ENCODE data around the gene BCAT1.
"Not testable (repeated sequence)": the region's sequence is repeated elsewhere in the genome, so short reads cannot be mapped to it uniquely, and the experiment has no call there.

The BCAT1 gene

DNA sequence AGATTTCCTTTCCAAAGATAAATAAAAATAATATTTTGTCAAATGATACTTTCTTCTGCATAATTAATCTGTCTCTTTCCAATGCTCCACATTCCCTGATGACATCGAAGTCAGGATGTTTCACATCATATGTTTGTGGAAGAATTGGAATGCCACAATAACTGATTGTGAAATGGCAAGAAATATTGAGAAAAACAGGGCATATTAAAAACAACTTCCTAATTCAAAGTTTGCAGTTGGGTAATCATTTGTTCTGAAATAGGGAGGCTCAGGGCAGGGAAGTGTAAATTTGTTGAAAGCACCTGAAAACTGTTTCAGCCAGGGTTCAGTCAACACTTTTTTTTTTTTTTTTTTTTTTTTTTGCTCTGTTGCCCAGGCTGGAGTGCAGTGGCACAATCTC is 50.7 kb downstream of the BCAT1 start:
- no peak for DNase-seq

DNA sequence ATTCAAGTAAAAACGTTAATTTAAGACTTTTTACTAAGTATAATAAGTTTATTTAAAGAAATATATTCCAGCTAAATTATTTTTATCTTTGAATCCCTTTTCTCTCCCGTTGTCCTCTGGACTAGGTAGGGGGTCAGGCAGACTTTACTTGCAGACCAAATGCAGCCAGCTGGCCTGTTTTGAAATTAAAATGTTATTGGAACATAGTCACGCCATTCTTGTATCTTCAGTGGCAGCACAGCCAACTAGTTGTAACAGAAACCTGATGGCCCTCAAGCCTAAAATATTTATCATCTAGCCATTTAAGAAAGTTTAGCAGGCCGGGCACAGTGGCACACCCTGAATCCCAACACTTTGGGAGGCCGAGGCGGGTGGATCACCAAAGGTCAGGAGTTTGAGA is 52.7 kb downstream of the BCAT1 start:
- no peak for DNase-seq

DNA sequence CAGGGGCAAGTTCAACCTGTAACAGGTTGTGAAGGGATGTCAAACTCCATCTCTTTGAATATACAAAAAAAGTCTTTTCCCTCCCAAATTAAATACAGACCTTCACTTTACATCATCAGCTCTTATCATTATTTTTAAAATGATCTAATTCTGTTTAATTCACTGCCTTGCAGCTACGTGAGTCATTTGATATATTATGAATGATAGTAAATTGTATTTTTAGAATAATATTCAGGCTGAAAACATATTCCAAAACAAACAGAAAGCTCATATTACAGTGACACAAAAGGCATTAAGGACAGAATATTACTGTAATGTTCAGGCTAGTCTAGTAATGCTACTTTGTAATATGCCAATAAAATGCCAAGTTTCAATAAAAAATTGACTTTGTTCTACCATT is 53.3 kb downstream of the BCAT1 start:
- no peak for DNase-seq

DNA sequence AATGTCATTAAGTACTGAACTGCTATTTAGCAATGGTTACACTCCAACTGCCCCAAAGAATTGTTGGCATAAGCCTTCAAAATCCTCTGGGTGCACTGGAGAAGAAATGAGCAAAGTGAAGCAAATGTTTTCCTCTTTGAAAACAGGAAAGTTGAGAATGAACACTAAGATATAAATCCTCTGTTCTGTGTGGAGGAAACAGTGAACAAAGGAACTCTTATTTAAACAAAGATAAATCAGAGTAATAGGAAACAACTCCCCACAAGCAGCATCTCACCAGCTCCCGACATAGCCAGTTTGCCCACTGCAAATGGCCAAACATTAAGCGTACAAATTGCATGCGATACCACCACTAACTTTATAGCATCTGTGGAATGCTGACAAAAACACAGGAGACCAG is 54.0 kb downstream of the BCAT1 start:
- DNase-seq, result no peak

GRCh38 chr12:24890048-24890803 is 58.7 kb downstream of the BCAT1 start:
- no peak for DNase-seq

DNA sequence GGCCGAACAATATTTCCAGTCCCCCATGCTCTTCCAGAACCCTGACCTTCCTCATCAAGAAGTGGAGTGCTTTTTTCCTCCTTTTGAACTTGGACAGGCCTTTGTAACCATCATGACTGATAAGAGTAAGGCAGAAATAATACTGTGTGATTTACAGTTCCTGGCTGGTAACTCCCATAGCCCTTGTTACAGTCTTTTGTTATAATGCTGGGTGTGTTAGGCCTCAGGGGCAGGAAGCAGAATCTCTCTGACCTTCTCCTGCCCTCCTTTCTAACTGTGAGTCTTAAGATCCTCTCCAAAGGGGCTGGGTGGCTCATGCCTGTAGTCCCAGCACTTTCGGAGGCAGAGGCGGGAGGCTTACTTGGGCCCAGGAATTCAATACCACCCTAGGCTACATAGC is 59.5 kb downstream of the BCAT1 start:
- DNase-seq, result no peak

- DNase-seq, result no peak
These were observed 60.1 kb downstream of the BCAT1 start for GRCh38 chr12:24888813-24889212.

- no peak for DNase-seq
These were observed 64.0 kb downstream of the BCAT1 start for GRCh38 chr12:24884911-24885310.

DNA sequence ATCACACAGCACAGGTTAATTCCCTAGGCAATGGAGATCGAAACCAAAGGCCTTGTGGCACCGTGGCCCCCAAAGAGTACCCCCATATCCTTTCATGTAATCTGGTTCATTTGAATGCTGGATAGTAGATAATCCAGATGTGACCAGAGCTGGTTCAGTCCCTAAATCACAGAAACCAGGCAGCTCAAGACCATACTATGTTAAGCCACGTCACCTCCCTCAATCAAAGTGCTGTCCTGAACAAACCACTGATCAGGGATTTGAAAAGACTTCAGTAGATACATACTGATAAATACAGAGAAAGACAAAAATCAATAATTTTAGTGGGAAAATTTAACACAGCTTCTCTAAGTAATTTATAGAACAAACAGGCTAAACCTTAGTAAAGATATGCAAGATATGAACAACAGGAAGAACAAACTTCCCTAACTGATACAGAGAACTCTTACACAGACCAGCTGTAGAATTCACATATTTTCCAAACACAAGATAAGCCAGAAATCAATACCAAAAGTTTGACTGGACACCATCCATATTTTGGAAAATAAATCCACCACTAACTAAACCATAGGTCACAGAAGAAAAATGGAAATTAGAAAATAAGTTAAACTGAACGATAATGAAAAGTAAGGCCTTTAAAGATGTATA is 67.1 kb downstream of the BCAT1 start:
- DNase-seq, result no peak

GRCh38 chr12:24881227-24881626 is 67.7 kb downstream of the BCAT1 start:
- DNase-seq, result no peak

GRCh38 chr12:24880732-24881131 is 68.2 kb downstream of the BCAT1 start:
- DNase-seq, result no peak

GRCh38 chr12:24879644-24880043 is 69.3 kb downstream of the BCAT1 start:
- DNase-seq, result no peak

- no peak for DNase-seq
These were observed 73.9 kb downstream of the BCAT1 start for GRCh38 chr12:24875014-24875413.

DNA sequence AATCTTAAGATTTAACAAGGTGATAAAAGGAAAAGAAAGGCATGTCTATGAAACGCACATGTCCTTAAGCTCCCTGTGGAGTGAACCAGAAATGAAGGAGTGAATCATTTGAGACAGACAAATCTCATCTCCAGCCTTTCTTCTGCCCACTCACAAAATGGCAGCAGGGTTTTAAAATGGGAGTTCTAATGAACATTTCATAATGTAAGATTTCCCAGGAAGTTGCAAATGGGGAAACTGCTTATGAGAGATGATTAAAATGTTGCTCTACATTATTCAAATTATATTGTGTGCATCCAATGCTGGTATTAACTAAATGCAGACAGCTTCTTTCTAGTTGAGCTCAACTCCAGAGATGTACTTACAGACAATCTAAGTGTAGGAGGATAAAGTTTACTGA is 76.7 kb downstream of the BCAT1 start:
- no peak for DNase-seq

GRCh38 chr12:24866139-24866538 is 82.8 kb downstream of the BCAT1 start:
- DNase-seq, result not testable (repeated sequence)

GRCh38 chr12:24864796-24865125 is 84.1 kb downstream of the BCAT1 start:
- DNase-seq, result no peak

- DNase-seq, result no peak
These were observed 86.9 kb downstream of the BCAT1 start for GRCh38 chr12:24861766-24862540.

DNA sequence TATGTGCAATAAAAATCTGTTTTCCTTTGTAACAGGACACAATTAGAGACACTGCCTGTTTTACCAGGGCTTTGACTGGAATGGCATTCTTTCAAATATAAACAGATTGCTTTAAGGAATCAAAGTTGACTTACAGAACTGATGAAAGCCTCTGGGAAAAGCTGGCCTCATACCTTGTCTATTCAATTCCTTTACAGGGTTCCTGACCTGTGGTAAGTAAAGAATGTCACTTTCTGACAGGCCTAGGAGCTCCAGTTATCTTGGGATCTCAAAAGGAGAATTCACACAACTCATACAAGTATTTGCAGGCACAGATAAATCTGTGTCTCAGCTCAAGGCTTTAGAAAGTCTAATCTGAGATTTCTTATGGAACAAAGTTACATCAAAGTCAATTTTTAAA is 88.4 kb downstream of the BCAT1 start:
- DNase-seq, result no peak

DNA sequence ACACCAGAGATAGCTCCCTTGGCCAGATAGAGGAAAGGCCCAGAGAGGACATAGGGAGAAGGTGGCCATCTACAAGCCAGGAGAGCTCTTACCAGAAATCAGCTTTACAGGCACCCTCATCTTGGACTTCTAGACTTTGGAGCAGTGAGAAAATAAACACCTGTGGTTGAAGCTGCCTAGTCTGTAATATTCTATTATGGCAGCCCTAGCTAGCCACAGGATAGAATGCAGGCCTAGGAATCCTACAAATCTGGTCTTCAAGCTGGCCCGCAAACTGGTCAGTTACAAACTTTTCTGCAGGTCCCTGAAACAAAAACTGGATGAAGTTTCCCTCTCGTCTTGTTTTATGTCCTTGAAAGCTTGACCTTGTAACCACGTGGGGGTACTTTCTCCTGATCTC is 92.4 kb downstream of the BCAT1 start:
- no peak for DNase-seq

DNA sequence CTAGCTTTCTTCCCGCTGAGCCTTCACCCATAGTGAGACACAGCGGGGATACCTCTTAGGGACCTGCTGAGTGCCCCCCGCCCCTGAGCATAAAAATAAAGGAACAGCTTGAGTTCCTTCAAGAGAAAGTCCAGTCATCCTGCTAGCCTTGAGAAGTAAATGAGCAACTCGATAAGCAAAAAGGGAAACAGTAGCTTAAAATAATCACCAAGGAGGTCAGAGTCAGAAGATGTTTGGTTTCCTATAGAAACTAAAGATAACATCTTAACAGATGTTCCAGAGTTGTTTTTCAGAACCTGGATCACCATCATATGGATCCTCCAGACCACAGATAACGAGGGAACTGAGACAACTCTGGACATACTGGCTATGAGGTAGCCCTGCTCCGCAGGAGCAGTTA is 94.0 kb downstream of the BCAT1 start:
- DNase-seq, result no peak

GRCh38 chr12:24854017-24854416 is 94.9 kb downstream of the BCAT1 start:
- DNase-seq, result no peak

- DNase-seq, result no peak
These were observed 95.3 kb downstream of the BCAT1 start for GRCh38 chr12:24853588-24853987.

- no peak for DNase-seq
These were observed 95.8 kb downstream of the BCAT1 start for GRCh38 chr12:24853094-24853493.

GRCh38 chr12:24852420-24852819 is 96.5 kb downstream of the BCAT1 start:
- no peak for DNase-seq

Data from NCI-H774 (cell line).